Natural killer cell (primary cell): Measurements from ENCODE around the gene TMEM114. TPM values are rescaled to one million over a fixed set of nuclear protein-coding genes. Genes with fewer than 3 reads are reported as not detected.

Source experiments
- ATAC-seq, 3 donors: fragments of 150-1000 bp in 2 of 3; fragments of 200-7000 bp in 1 of 3; cut with Tn5 transposase; 1 replicate in 1 of 3; 2 replicates in 2 of 3; pipeline ENCODE4 v1.10.0; 2021; ENCODE audit warnings: mild to moderate bottlenecking in 2 of 3, moderate library complexity in 2 of 3
- DNase-seq, 2 donors: peaks; one replicate each; pipeline versions ENCODE4 v3.0.0 to v3.0.0-alpha.2; 2013 to 2021; ENCODE audit warnings: mixed read lengths in 1 of 2
- H3K27ac ChIP-seq: one replicate; pipeline ENCODE4 v1.5.1; 2013; ENCODE audit warnings: mild to moderate bottlenecking, low read length
- H3K27me3 ChIP-seq: one replicate; pipeline ENCODE4 v1.6.1; 2013; ENCODE audit warnings: low read length; ENCODE audit not compliant: control insufficient read depth, insufficient read depth
- H3K36me3 ChIP-seq: one replicate; pipeline ENCODE4 v1.6.1; 2013; ENCODE audit warnings: low read length; ENCODE audit not compliant: control insufficient read depth, insufficient read depth
- H3K4me1 ChIP-seq: one replicate; pipeline ENCODE4 v1.6.1; 2013; ENCODE audit warnings: low read length; ENCODE audit not compliant: control insufficient read depth, insufficient read depth
- H3K4me3 ChIP-seq: one replicate; pipeline ENCODE4 v1.5.1; 2013; ENCODE audit warnings: low read length
- H3K9me3 ChIP-seq: one replicate; pipeline ENCODE4 v1.6.1; 2013; ENCODE audit warnings: low read length; ENCODE audit not compliant: control insufficient read depth, insufficient read depth
- H3K27ac Mint-ChIP-seq, 2 donors: one replicate each; pipeline ENCODE4 v1.8.0; 2022; ENCODE audit warnings: mild to moderate bottlenecking in 2 of 2, mixed read lengths in 2 of 2, moderate library complexity in 1 of 2
- H3K27me3 Mint-ChIP-seq, 2 donors: one replicate each; pipeline ENCODE4 v1.8.0; 2022; ENCODE audit warnings: low read depth in 2 of 2, mixed read lengths in 2 of 2
- H3K36me3 Mint-ChIP-seq: one replicate; pipeline ENCODE4 v1.8.0; 2022; ENCODE audit warnings: mixed read lengths
- H3K4me1 Mint-ChIP-seq, 2 donors: one replicate each; pipeline ENCODE4 v1.8.0; 2022; ENCODE audit warnings: mixed read lengths in 2 of 2
- H3K4me3 Mint-ChIP-seq: one replicate; pipeline ENCODE4 v1.8.0; 2022; ENCODE audit warnings: mild to moderate bottlenecking, moderate library complexity, mixed read lengths
- H3K9me3 Mint-ChIP-seq, 2 donors: one replicate each; pipeline ENCODE4 v1.8.0; 2022; ENCODE audit warnings: mixed read lengths in 2 of 2
- CTCF ChIP-seq: fragments of 200-600 bp; IDR thresholded peaks from one replicate; pipeline ENCODE4 v1.8.0; 2022; ENCODE audit warnings: antibody characterized with exemption
- WGBS: methylation state at CpG from one replicate; pipeline ENCODE4 v1.1.7; 2013; ENCODE audit warnings: missing lambda C conversion rate; ENCODE audit not compliant: insufficient coverage; 5-methylcytosine and 5-hydroxymethylcytosine counted together
- intact Hi-C: fragments of 100-400 bp; cut with micrococcal nuclease; formaldehyde crosslinking; loops from one replicate; pipeline ENCODE4 v1.14.2; 2022
- total RNA-seq, 4 donors: library from RNA; stranded (reverse); fragments of 120-200 nt in 1 of 4; gene quantifications; one replicate each; pipeline versions ENCODE4 v1.2.3 to v1.2.4, GENCODE V29; 2013 to 2022

The TMEM114 gene
- total RNA-seq, 3 donors from 2014 or later (not counting 1 experiment from before 2014, with no cell fraction given) = not detected

- Mint-ChIP-seq H3K36me3 (no peaks in the 10 kb centered on the region), H3K27ac (no peak overlapping the region), H3K4me1 (no peaks in the 10 kb centered on the region), H3K4me3 (no peak overlapping the region), H3K9me3 (no peaks in the 10 kb centered on the region), H3K27me3 (peaks cover 27 to 51% of the 10 kb centered on the region in 2 donors)
- H3K27ac ChIP-seq = no peak overlapping the region
- WGBS = 69% methylated on average over 4 of the region's 4 CpGs
- H3K4me1 ChIP-seq = no peaks in the 10 kb centered on the region
- intact Hi-C loops = no loop called here
- no peaks in the 10 kb centered on the region for H3K27me3 ChIP-seq
- DNase-seq (no peak), ATAC-seq (no peak)
- H3K4me3 ChIP-seq = no peak overlapping the region
- no peak for TF ChIP-seq CTCF
- H3K36me3 ChIP-seq = no peaks in the 10 kb centered on the region
- H3K9me3 ChIP-seq = no peaks in the 10 kb centered on the region
These were observed 20.8 kb upstream of the TMEM114 start for GRCh38 chr16:8611122-8611521.

GRCh38 chr16:8607214-8607613 is 16.9 kb upstream of the TMEM114 start:
- Mint-ChIP-seq H3K9me3 (no peaks in the 10 kb centered on the region), H3K27ac (no peak overlapping the region), H3K4me1 (no peaks in the 10 kb centered on the region), H3K4me3 (no peak overlapping the region), H3K36me3 (no peaks in the 10 kb centered on the region), H3K27me3 (peaks cover 33 to 48% of the 10 kb centered on the region in 2 donors)
- Histone ChIP-seq H3K4me1 (no peaks in the 10 kb centered on the region), H3K4me3 (no peak overlapping the region), H3K9me3 (no peaks in the 10 kb centered on the region), H3K36me3 (no peaks in the 10 kb centered on the region), H3K27me3 (no peaks in the 10 kb centered on the region), H3K27ac (no peak overlapping the region)
- WGBS = 77% methylated on average over 9 of the region's 9 CpGs
- TF ChIP-seq CTCF = no peak
- ATAC-seq (no peak), DNase-seq (no peak)
- intact Hi-C loops = no loop called here

- Histone ChIP-seq H3K4me3 (no peak overlapping the region), H3K4me1 (no peaks in the 10 kb centered on the region), H3K27ac (no peak overlapping the region), H3K36me3 (no peaks in the 10 kb centered on the region), H3K27me3 (no peaks in the 10 kb centered on the region), H3K9me3 (no peaks in the 10 kb centered on the region)
- no peak for TF ChIP-seq CTCF
- Mint-ChIP-seq H3K4me3 (no peak overlapping the region), H3K4me1 (no peaks in the 10 kb centered on the region), H3K27ac (no peak overlapping the region), H3K9me3 (no peaks in the 10 kb centered on the region), H3K27me3 (peaks cover 25 to 39% of the 10 kb centered on the region in 2 donors), H3K36me3 (no peaks in the 10 kb centered on the region)
- intact Hi-C loops = no loop called here
- no peak for ATAC-seq
- no peak for DNase-seq
These were observed 15.2 kb upstream of the TMEM114 start for GRCh38 chr16:8605554-8605953.

- ATAC-seq (no peak), DNase-seq (no peak)
- TF ChIP-seq CTCF = no peak
- peaks cover 20% of the 10 kb centered on the region in 2 donors for H3K27me3 Mint-ChIP-seq
- H3K27me3 ChIP-seq = no peaks in the 10 kb centered on the region
- no peaks in the 10 kb centered on the region for H3K36me3 ChIP-seq
- no peaks in the 10 kb centered on the region for H3K36me3 Mint-ChIP-seq
- intact Hi-C loops = no loop called here
- no peaks in the 10 kb centered on the region for H3K9me3 Mint-ChIP-seq
- no peaks in the 10 kb centered on the region for H3K4me1 ChIP-seq
- H3K4me3 Mint-ChIP-seq = no peak overlapping the region
- no peaks in the 10 kb centered on the region for H3K4me1 Mint-ChIP-seq
- H3K9me3 ChIP-seq = no peaks in the 10 kb centered on the region
- H3K27ac Mint-ChIP-seq = no peak overlapping the region
- H3K27ac ChIP-seq = no peak overlapping the region
- 81% methylated on average over 11 of the region's 11 CpGs for WGBS
- H3K4me3 ChIP-seq = no peak overlapping the region
These were observed 9.9 kb upstream of the TMEM114 start for GRCh38 chr16:8600144-8600775.
